Stimulated activated CD8-positive, alpha-beta memory T cell treated with anti-CD3 and anti-CD28 coated beads, Interleukin-12 subunit alpha, Interleukin-12 subunit beta, amount 100 ng/mL, for 24 hours (primary cell): ENCODE measurements around the gene NAXE.
"Not testable (repeated sequence)": the region's sequence is repeated elsewhere in the genome, so short reads cannot be mapped to it uniquely, and the experiment has no call there.

Experiments used
- DNase-seq: peaks from one replicate; pipeline ENCODE4 v3.0.0-alpha.2; 2020; ENCODE audit errors: extremely low read depth

The NAXE gene

GRCh38 chr1:156591432-156592157, at the start of gene NAXE:
Gene NAXE (plus strand): TSS chr1:156591776. CDS start chr1:156591805, 29 bp downstream.
- DNase-seq = no peak

DNA sequence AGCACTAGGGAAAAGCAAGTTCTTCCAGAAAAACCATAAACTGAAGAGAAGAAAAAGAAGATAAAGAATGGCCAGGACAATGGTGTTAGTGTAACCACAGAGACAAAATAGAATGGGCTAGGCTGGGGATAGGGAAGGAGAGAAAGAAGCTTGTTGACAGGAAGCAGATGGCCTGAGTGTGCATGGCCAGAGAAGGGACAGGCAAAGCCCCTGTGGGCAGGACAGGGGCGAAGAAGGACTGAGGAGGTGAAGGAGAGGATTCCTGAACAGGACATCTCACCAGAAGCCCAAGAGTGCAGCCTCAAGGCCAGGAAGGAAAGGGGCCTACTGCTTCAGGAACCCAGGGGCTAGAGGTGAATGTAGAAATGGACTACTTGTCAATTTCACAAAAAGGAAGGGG, 48.5 kb upstream of the NAXE start:
- DNase-seq = no peak

- no peak for DNase-seq
Observed at GRCh38 chr1:156544592-156545102, 46.9 kb upstream of the NAXE start.

DNA sequence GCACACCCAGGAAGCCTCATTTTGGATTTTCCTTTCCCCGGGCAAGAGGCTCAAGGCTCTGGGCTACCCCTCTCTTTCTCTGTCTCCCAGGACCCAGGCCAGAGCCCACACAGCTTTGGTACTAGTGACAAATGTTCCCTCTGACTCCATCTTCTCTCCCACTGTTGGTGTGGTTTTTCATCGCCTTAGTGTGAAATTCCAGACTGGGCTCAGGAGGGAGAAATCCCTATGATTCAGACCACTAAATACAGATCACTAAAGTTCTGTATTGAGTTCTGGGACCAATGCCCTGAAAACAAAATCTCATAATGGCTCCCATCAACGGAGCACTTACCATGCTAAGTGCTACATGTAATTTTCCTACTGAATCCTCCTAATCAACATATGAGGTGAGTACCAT, 45.3 kb upstream of the NAXE start:
- DNase-seq = no peak

DNA sequence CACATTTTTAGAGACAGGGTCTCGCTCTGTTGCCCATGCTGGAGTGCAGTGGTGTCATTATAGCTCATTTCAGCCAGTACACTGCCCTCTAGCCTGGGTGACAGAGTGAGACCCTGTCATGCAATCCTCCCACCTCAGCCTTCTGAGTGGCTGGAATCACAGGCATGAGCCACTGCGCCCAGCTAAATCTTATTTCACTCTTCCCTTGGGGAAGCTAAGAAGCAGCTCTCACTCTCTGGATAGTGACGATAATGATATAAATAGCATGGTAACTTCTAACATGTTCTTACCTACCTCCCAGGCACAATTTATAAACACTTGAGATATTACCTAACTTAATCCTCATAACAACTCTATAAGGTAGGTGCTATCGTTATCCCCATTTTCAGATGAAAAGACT, 44.1 kb upstream of the NAXE start:
- no peak for DNase-seq

GRCh38 chr1:156547982-156548381, 43.6 kb upstream of the NAXE start:
- DNase-seq = no peak

DNA sequence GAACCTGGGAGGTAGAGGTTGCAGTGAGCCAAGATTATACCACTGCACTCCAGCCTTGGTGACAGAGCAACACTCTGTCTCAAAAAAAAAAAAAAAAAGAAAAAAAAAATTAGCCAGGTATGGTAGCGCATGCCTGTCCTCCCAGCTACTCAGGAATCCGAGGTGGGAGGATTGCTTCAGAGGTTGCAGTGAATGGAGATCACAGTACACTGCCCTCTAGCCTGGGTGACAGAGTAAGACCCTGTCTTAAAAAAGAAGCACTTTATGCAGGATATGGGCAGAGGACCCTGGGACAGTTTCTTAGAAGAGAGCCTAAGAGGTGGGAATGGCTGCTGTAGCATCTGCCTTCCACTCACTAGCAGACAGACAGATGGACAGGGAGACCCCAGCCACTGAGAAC, 42.2 kb upstream of the NAXE start:
- DNase-seq = no peak

DNA sequence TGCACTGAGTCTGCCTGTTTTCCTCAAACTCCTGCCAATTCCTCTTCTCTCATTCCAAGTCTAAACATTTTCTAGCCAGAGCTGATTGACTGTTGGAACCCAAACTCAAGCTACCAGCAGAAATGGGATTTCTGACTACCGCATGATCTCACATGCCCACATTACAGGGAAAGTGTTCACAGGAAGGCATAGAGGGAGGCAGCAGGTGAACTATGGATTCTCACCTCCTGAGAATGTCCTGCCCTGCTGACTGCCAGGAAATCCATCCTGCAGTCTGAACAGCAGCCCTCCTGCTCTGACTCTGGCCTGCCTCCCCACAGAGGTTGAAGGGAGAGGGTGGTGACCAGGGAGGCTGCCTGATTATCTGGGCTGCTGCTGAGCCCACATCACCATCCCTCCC, 41.7 kb upstream of the NAXE start:
- DNase-seq = no peak

DNA sequence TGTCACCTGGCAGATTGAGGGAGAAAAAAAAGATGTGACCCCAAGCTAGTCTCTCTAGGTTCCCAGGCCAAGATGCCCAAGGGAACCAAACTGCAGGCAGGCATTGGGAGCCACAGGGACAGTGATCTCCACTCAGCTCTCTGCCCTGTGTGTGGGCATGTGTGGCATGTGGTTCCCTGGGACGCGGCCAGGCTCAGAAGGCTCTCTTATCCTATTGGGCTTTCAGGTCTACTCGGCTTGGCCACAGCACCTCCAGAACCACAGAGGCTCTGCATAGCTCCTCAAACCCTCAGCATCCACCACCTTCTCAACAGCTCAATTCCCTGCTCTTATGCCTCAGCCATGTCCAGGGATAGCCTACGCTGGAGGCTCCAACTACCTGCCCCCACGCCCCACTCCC, 41.2 kb upstream of the NAXE start:
- DNase-seq = no peak

DNA sequence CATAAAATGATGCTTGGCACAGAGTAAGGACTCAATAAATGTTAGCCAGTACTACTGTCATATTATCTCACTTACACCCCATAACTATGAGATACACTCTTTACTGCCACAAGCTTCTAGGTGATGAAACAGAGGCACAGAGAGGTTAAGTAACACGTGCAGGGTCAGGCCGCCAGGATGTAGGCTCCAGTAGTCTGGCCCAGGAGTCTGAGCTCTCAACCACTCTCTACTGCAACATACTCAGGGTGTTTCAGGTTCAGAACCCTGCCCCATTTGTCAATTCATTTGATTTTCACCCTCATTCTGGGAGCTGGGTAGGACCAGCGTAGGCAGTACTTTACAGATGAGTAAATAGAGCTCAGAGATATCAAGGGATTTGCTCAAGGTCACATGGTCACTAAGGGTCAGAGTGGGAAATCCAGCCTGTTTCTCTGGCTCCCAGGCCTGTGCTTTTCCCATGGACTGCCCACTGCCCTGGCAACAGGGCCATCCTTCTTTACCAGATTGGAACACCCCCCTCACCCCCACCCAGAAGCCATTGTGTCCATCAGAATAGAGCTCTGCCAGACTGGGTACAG, 40.4 kb upstream of the NAXE start:
- no peak for DNase-seq

DNA sequence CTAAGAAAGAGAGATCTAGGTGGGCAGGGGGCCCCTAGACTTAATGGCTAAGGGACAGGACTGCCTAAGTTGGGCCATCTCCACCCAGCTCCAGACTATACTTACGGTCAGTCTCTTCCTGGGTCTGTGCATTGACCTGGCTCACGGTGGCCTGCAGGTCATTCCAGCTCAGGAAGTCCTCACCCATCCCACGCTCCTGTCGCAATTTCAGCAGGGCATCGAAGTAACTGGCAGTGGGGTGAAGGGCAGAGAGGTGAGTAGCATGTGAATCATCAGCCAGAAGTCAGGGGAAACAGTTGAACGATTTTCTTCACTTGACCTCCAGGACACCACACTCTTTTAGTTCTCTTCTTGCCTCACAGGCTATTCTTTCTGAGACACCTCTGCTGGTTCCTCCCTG, 39.7 kb upstream of the NAXE start:
- DNase-seq = no peak

GRCh38 chr1:156552518-156552917, 39.1 kb upstream of the NAXE start:
- no peak for DNase-seq

GRCh38 chr1:156552937-156553336, 38.6 kb upstream of the NAXE start:
- not testable (repeated sequence) for DNase-seq

DNA sequence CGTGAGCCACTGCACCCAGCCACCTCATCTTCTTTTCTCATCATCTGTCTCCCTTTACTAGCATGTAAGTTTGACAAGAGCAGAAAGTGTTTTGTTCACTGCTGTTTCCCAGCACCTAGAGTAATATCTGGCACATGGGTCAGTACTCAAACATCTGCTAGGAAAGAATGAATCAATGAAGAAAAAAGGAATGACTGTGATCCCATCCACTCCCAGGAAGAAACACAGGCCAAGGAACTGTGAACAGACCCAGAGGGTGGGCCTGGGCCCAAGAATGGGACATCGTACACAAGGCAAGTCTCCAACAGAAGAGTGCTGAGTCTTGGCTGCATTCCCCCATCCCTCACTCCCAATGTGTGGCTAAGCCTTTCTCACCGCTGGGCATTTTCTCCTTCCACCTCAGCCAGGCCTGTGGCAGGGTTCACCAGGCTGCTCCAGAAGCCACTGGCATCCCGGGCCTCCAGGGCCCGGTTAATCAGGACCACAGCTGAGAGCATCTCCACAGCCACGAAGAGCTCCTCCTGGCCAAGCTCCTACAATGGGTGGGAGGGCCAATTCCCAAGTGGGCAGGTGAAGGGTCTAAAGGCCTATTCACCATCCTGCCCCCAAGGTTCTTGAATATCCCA, 37.6 kb upstream of the NAXE start:
- no peak for DNase-seq

DNA sequence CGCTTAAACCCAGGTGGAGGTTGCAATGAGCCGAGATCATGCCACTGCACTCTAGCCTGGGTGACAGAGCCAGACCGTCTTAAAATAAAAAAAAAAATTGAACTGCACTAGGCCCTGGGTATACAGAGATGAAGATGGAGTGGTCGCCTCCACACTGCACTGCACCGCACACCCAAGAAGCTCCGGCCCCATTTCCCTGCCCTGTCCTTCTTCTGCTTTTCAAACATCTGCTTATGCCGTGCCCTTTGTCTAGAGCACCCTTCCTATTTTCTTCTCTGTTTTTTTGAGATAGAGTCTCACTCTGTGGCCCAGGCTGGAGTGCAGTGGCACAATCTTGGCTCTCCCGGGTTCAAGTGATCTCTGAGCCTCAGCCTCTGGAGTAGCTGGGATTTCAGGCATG, 36.6 kb upstream of the NAXE start:
- DNase-seq = no peak

DNA sequence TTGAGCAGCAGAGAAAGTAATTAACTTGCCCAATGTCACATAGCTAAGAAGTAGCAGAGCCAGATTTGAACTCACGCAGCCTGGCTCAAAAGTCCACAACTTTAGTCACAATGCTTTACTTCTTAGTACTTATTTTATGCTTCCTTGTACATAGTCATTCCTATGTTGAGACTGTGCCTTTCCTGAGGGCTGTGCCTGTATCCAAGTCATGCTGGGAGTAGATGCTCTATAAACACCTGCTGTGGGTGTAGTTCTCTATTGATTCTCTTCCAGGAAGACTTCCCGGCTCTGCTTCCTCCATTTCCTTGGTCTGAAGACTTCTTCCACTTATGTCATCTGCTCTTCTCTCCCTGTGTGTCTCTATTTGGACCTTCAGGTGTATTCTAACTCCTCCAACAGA, 35.9 kb upstream of the NAXE start:
- DNase-seq = no peak

DNA sequence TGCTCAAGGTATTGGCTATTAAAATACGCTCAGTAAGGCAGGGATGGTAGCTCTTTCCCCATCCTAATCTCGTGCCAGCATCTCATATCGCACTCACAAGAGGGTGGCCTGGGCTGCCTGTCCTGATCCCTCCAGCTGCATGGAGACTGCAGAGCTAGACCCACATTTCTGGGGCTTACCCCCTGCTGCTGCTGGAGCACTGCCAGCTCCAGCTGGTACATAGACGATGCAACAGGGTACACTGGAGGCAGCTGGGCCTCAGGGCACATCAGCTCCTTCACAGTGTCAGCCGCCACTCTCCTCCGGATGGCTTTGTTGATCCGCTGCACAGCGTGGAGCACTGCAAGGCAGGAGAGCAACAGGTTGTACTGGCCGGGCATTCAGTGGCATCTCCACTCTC, 35.2 kb upstream of the NAXE start:
- no peak for DNase-seq

GRCh38 chr1:156559086-156559796, 32.3 kb upstream of the NAXE start:
- no peak for DNase-seq

- no peak for DNase-seq
Observed at GRCh38 chr1:156559797-156560385, 31.7 kb upstream of the NAXE start.

- no peak for DNase-seq
Observed at GRCh38 chr1:156560585-156561163, 30.9 kb upstream of the NAXE start.

DNA sequence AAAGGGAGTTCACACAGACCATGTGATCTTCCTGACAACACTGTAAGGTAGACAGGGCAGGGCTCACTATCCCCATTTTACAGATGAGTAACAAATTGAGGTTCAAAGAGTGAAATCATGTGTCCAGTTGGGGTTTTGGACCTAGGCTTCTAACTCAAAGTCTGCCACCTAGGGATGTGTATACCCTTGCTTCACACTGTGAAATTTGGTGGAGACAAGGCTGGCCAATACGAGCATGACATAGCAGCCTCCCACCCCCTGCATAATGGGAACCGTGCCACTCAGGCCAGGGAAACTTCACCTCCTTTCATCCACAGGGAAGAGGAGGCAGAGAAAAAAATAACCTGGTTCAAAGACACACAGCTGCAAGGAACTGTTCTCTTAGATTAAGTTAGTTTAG, 26.1 kb upstream of the NAXE start:
- DNase-seq = no peak

GRCh38 chr1:156566436-156566835, 25.1 kb upstream of the NAXE start:
- DNase-seq = no peak
